Type B pancreatic cell (in vitro differentiated cells): ENCODE results near the gene ZFAND6. TPM values are rescaled to one million over a fixed set of nuclear protein-coding genes. Genes with fewer than 3 reads are reported as not detected.
"Not testable (repeated sequence)": the region's sequence is repeated elsewhere in the genome, so short reads cannot be mapped to it uniquely, and the experiment has no call there.

Experiments
- DNase-seq: peaks from one replicate; pipeline ENCODE4 v3.0.0; 2021; ENCODE audit warnings: mixed read lengths; ENCODE audit not compliant: unreplicated experiment; ENCODE audit errors: extremely low spot score
- H3K27ac Mint-ChIP-seq: 2 replicates; pipeline ENCODE4 v1.8.0; 2021; ENCODE audit warnings: mild to moderate bottlenecking, mixed read lengths
- H3K27me3 Mint-ChIP-seq: 2 replicates; pipeline ENCODE4 v1.8.0; 2021; ENCODE audit warnings: mixed read lengths
- H3K36me3 Mint-ChIP-seq: 2 replicates; pipeline ENCODE4 v1.8.0; 2021; ENCODE audit warnings: mixed read lengths
- H3K4me1 Mint-ChIP-seq: one replicate; pipeline ENCODE4 v1.8.0; 2021; ENCODE audit warnings: mixed read lengths; ENCODE audit not compliant: unreplicated experiment
- H3K4me3 Mint-ChIP-seq: 2 replicates; pipeline ENCODE4 v1.8.0; 2021; ENCODE audit warnings: mild to moderate bottlenecking, mixed read lengths
- H3K9me3 Mint-ChIP-seq: 2 replicates; pipeline ENCODE4 v1.8.0; 2021; ENCODE audit warnings: mixed read lengths
- total RNA-seq: library from RNA; stranded (reverse); gene quantifications from 2 replicates; pipeline ENCODE4 v1.2.1, GENCODE V29; 2021; ENCODE audit warnings: low replicate concordance
- TF ChIP-seq, protein P1 (sequence below): fragments of 200-600 bp; sonication (generic); conservative IDR thresholded peaks from 2 replicates; pipeline ENCODE4 v1.5.0; 2021; ENCODE audit warnings: antibody characterized with exemption, mild to moderate bottlenecking

ZFAND6 gene
- total RNA-seq, 1 donor from 2014 or later, result 59.6 TPM

GRCh38 chr15:80015156-80015555 lies 44.3 kb upstream of the ZFAND6 start:
- TF ChIP-seq, protein P1, sequence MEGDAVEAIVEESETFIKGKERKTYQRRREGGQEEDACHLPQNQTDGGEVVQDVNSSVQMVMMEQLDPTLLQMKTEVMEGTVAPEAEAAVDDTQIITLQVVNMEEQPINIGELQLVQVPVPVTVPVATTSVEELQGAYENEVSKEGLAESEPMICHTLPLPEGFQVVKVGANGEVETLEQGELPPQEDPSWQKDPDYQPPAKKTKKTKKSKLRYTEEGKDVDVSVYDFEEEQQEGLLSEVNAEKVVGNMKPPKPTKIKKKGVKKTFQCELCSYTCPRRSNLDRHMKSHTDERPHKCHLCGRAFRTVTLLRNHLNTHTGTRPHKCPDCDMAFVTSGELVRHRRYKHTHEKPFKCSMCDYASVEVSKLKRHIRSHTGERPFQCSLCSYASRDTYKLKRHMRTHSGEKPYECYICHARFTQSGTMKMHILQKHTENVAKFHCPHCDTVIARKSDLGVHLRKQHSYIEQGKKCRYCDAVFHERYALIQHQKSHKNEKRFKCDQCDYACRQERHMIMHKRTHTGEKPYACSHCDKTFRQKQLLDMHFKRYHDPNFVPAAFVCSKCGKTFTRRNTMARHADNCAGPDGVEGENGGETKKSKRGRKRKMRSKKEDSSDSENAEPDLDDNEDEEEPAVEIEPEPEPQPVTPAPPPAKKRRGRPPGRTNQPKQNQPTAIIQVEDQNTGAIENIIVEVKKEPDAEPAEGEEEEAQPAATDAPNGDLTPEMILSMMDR, result no peak
- no peak for DNase-seq
- no peaks in the 10 kb centered on the region for H3K4me1 Mint-ChIP-seq
- no peak overlapping the region for H3K27ac Mint-ChIP-seq
- H3K9me3 Mint-ChIP-seq, result no peaks in the 10 kb centered on the region
- H3K4me3 Mint-ChIP-seq, result no peak overlapping the region
- H3K27me3 Mint-ChIP-seq, result no peaks in the 10 kb centered on the region
- no peaks in the 10 kb centered on the region for H3K36me3 Mint-ChIP-seq

- not testable (repeated sequence) for DNase-seq, H3K36me3 Mint-ChIP-seq, H3K4me3 Mint-ChIP-seq, H3K27me3 Mint-ChIP-seq, H3K4me1 Mint-ChIP-seq, H3K9me3 Mint-ChIP-seq, H3K27ac Mint-ChIP-seq
These were observed 43.0 kb upstream of the ZFAND6 start for GRCh38 chr15:80016506-80016905.

DNA sequence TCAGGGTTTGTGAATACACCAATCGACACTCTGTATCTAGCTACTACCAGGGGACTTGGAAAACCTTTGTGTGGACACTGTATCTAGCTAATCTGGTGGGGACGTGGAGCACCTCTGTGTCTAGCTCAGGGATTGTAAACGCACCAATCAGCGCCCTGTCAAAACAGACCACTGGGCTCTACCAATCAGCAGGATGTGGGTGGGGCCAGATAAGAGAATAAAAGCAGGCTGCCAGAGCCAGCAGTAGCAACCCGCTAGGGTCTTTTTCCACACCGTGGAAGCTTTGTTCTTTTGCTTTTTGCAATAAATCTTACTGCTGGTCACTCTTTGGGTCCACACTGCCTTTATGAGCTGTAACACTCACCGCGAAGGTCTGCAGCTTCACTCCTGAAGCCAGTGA lies 42.3 kb upstream of the ZFAND6 start:
- H3K4me3 Mint-ChIP-seq, H3K36me3 Mint-ChIP-seq, DNase-seq, H3K9me3 Mint-ChIP-seq, H3K27ac Mint-ChIP-seq, H3K4me1 Mint-ChIP-seq, H3K27me3 Mint-ChIP-seq: not testable (repeated sequence)

- no peak for DNase-seq
- Mint-ChIP-seq H3K27ac (no peak overlapping the region), H3K4me3 (no peak overlapping the region), H3K9me3 (no peaks in the 10 kb centered on the region), H3K4me1 (no peaks in the 10 kb centered on the region), H3K27me3 (no peaks in the 10 kb centered on the region), H3K36me3 (no peaks in the 10 kb centered on the region)
- TF ChIP-seq, protein P1, result no peak
These were observed 40.2 kb upstream of the ZFAND6 start for GRCh38 chr15:80019168-80019745.

GRCh38 chr15:80020149-80020548 lies 39.3 kb upstream of the ZFAND6 start:
- not testable (repeated sequence) for H3K4me1 Mint-ChIP-seq, H3K4me3 Mint-ChIP-seq, H3K36me3 Mint-ChIP-seq, H3K9me3 Mint-ChIP-seq, H3K27me3 Mint-ChIP-seq, DNase-seq, H3K27ac Mint-ChIP-seq

- Mint-ChIP-seq H3K9me3 (no peaks in the 10 kb centered on the region), H3K36me3 (no peaks in the 10 kb centered on the region), H3K27me3 (no peaks in the 10 kb centered on the region), H3K4me1 (no peaks in the 10 kb centered on the region), H3K27ac (no peak overlapping the region), H3K4me3 (no peak overlapping the region)
- TF ChIP-seq, protein P1, result no peak
- DNase-seq, result no peak
These were observed 38.7 kb upstream of the ZFAND6 start for GRCh38 chr15:80020731-80021130.

DNA sequence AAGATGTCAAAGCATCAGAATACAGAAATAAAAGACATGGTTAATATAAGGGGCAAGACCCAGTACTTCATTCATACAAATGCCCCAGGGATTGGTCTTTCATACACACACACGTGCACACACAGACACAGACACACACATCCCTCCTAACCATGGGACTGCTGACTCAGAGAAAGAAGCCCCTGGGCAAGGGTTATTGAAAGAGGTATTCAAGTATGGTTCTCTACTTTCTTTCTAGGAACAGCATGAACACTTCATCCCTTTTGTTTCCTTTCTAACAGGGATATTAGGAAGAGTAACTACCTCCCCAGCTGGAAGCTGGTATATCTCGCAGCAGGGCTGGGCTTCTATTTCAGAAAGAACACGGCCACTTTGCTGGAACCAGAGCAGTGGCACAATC lies 33.2 kb upstream of the ZFAND6 start:
- H3K36me3 Mint-ChIP-seq, result no peaks in the 10 kb centered on the region
- H3K4me1 Mint-ChIP-seq, result no peaks in the 10 kb centered on the region
- DNase-seq, result no peak
- TF ChIP-seq, protein P1, result no peak
- H3K27ac Mint-ChIP-seq, result peak overlapping the region; percentile 91
- H3K4me3 Mint-ChIP-seq, result peak overlapping the region; percentile 34
- peaks cover 4% of the 10 kb centered on the region for H3K27me3 Mint-ChIP-seq
- no peaks in the 10 kb centered on the region for H3K9me3 Mint-ChIP-seq
